C4-2B (cell line): ENCODE data around the gene LMOD1.

Experiments
- CTCF ChIP-seq: fragments of 450-650 bp; conservative IDR thresholded peaks from 2 replicates; pipeline ENCODE4 v1.5.1; 2017; ENCODE audit warnings: mild to moderate bottlenecking
- ZFX ChIP-seq: fragments of 450-650 bp; IDR thresholded peaks from 2 replicates; pipeline ENCODE4 v1.6.1; 2017

- TF ChIP-seq CTCF (no peak), ZFX (no peak)
These were observed 29.6 kb downstream of the LMOD1 start for GRCh38 chr1:201916649-201917249.
